K562 (cell line): ENCODE measurements around the gene URM1. TPM values are rescaled to one million over a fixed set of nuclear protein-coding genes. Genes with fewer than 3 reads are reported as not detected.

Experiments
- ATAC-seq: fragments of 200-7000 bp; cut with Tn5 transposase; 3 replicates; pipeline ENCODE4 v1.9.1; 2020; ENCODE audit warnings: moderate library complexity
- BruUV-seq: library from RNA; stranded (reverse); fragments of 400-500 nt; replicated peaks from 2 replicates; lab custom pipeline; 2021; lab: Mats Ljungman, UMichigan
- CTCF ChIA-PET: fragments of 300-600 bp; formaldehyde crosslinking; extraction: SDS; loops from one replicate; lab custom pipeline; 2021; ENCODE audit warnings: low intra/inter-chr PET ratio; lab: Yijun Ruan, JAX
- POLR2A ChIA-PET: fragments of 300-600, 350-650 bp; sonication (Branson Sonifier 250); formaldehyde crosslinking; extraction: SDS; loops from one replicate; lab custom pipeline; 2021; ENCODE audit warnings: antibody characterized with exemption, inconsistent platforms; lab: Yijun Ruan, JAX
- DNase-seq, 4 experiments: peaks; one replicate each; pipeline versions ENCODE4 v3.0.0 to v3.0.0-alpha.2; 2011 to 2018; ENCODE audit warnings: low spot score in 3 of 4, mixed read lengths in 3 of 4; ENCODE audit errors: extremely low read depth in 1 of 4
- FAIRE-seq: peaks from 2 replicates; lab custom pipeline; 2011; peaks lifted over from hg19 to GRCh38; lab: Jason Lieb, UNC
- H2AFZ ChIP-seq: 2 replicates; pipeline ENCODE4 v1.6.0; 2011; ENCODE audit warnings: low read depth, low read length, control low read depth, inconsistent platforms
- H3K27ac ChIP-seq: fragments of 200-600 bp; 3 replicates; pipeline ENCODE4 v1.8.0; 2011; ENCODE audit warnings: low read depth, mild to moderate bottlenecking, control low read depth, inconsistent platforms, low read length, moderate library complexity, mixed read lengths; ENCODE audit errors: extremely low read depth
- H3K27me3 ChIP-seq, 2 experiments: fragments of 300-600 bp in 1 of 2; 2 replicates in 1 of 2; 3 replicates in 1 of 2; pipeline versions ENCODE4 v1.6.0 to v1.8.0; 2011; ENCODE audit warnings: inconsistent platforms in 2 of 2, low read length in 2 of 2, mild to moderate bottlenecking in 1 of 2, mixed read lengths in 1 of 2, moderate library complexity in 1 of 2; ENCODE audit not compliant: control insufficient read depth in 2 of 2, insufficient read depth in 2 of 2
- H3K36me3 ChIP-seq: fragments of 300-600 bp; 3 replicates; pipeline ENCODE4 v1.8.0; 2011; ENCODE audit warnings: mild to moderate bottlenecking, low read length, inconsistent platforms; ENCODE audit not compliant: control insufficient read depth, insufficient read depth
- H3K4me1 ChIP-seq, 2 experiments: fragments of 200-600 bp in 1 of 2; replicated peaks in 1 of 2; 2 replicates in 1 of 2; 3 replicates in 1 of 2; pipeline versions ENCODE4 v1.5.1 to v1.8.0; 2011; ENCODE audit warnings: inconsistent platforms in 2 of 2, low read length in 2 of 2, mild to moderate bottlenecking in 1 of 2, mixed read lengths in 1 of 2, moderate library complexity in 1 of 2; ENCODE audit not compliant: control insufficient read depth in 2 of 2, insufficient read depth in 2 of 2
- H3K4me2 ChIP-seq: 2 replicates; pipeline ENCODE4 v1.6.1; 2011; ENCODE audit warnings: low read length, control low read depth, inconsistent platforms, mixed read lengths; ENCODE audit not compliant: insufficient read depth
- H3K4me3 ChIP-seq: fragments of 200-600 bp; sonication (generic), shearing (Covaris generic); 2 replicates; pipeline ENCODE4 v1.5.1; 2016; ENCODE audit warnings: control low read depth, inconsistent platforms
- H3K79me2 ChIP-seq: fragments of 200-600 bp; 3 replicates; pipeline ENCODE4 v1.8.0; 2011; ENCODE audit warnings: low read length, inconsistent platforms; ENCODE audit not compliant: control insufficient read depth, insufficient read depth
- H3K9ac ChIP-seq, 2 experiments: 2 replicates each; pipeline versions ENCODE4 v1.6.0 to v1.6.1; 2011; ENCODE audit warnings: low read depth in 2 of 2, low read length in 2 of 2, control low read depth in 1 of 2, inconsistent platforms in 1 of 2, mild to moderate bottlenecking in 1 of 2, mixed read lengths in 1 of 2; ENCODE audit not compliant: insufficient read depth in 1 of 2
- H3K9me1 ChIP-seq: one replicate; pipeline ENCODE4 v1.6.0; 2011; ENCODE audit warnings: inconsistent platforms, mild to moderate bottlenecking, low read length, moderate library complexity; ENCODE audit not compliant: control insufficient read depth, insufficient read depth
- H3K9me3 ChIP-seq: replicated peaks from 2 replicates; pipeline ENCODE4 v1.5.1; 2011; ENCODE audit warnings: low read depth, low read length, inconsistent platforms; ENCODE audit not compliant: control insufficient read depth, insufficient read depth
- H4K20me1 ChIP-seq: replicated peaks from 2 replicates; pipeline ENCODE4 v1.6.1; 2011; ENCODE audit warnings: low read length, inconsistent platforms, mixed read lengths; ENCODE audit not compliant: control insufficient read depth, insufficient read depth
- CEBPG ChIP-seq, 3 experiments: fragments of 200-800 bp in 1 of 3; sonication (Bioruptor generic) in 1 of 3; sonication (generic) in 1 of 3; formaldehyde crosslinking in 1 of 3; IDR thresholded peaks in 2 of 3; conservative IDR thresholded peaks in 1 of 3; 2 replicates each; pipeline versions ENCODE4 v1.6.1 to v1.8.0; 2016 to 2022; ENCODE audit warnings: missing compliant biosample characterization in 2 of 3, missing genetic modification characterization in 2 of 3, mild to moderate bottlenecking in 1 of 3, missing genetic modification reagents in 1 of 3
- CSDE1 ChIP-seq, 2 experiments: fragments of 450-650 bp; IDR thresholded peaks; 2 replicates each; pipeline ENCODE4 v1.6.1; 2016; ENCODE audit warnings: mild to moderate bottlenecking in 1 of 2
- CTCF ChIP-seq, 3 experiments: IDR thresholded peaks in 2 of 3; conservative IDR thresholded peaks in 1 of 3; 2 replicates each; pipeline ENCODE4 v1.5.1; 2011 to 2012; ENCODE audit warnings: low read length in 3 of 3, mild to moderate bottlenecking in 3 of 3, control low read depth in 2 of 3, improper control_type of control experiment in 1 of 3, inconsistent platforms in 1 of 3, low read depth in 1 of 3, mixed read lengths in 1 of 3, moderate library complexity in 1 of 3; ENCODE audit not compliant: insufficient read depth in 2 of 3
- NFE2 ChIP-seq: IDR thresholded peaks from 2 replicates; pipeline ENCODE4 v1.6.1; 2014; ENCODE audit warnings: antibody characterized with exemption, low read depth
- RNF2 ChIP-seq: sonication (generic); IDR thresholded peaks from 2 replicates; pipeline ENCODE4 v1.6.1; 2016
- ZNF436 ChIP-seq: fragments of 250-450, 450-650 bp; sonication (Bioruptor Pico); formaldehyde crosslinking; IDR thresholded peaks from 2 replicates; pipeline ENCODE4 v1.7.0; 2020; ENCODE audit warnings: mild to moderate bottlenecking
- WGBS: fragments of 100-300 bp; shearing (Covaris generic); methylation state at CpG from one replicate; pipeline ENCODE4 v1.1.6; 2016; ENCODE audit warnings: low coverage, mixed read lengths; ENCODE audit not compliant: insufficient coverage; ENCODE audit errors: missing lambda C conversion rate; 5-methylcytosine and 5-hydroxymethylcytosine counted together
- in situ Hi-C: fragments of 300-500 bp; cut with MboI; formaldehyde crosslinking; loops from 4 replicates; pipeline ENCODE4 v1.15.0; 2018; ENCODE audit warnings: inconsistent platforms, mixed read lengths
- intact Hi-C: fragments of 100-400 bp; cut with micrococcal nuclease; formaldehyde crosslinking; loops from 2 replicates; pipeline ENCODE4 v1.14.2; 2022
- polyA plus RNA-seq, 8 experiments: library from polyadenylated mRNA; depleted of rRNA in 4 of 8; stranded (reverse) in 5 of 8; unstranded in 3 of 8; fragments of >200 nt; fragmentation: Nextera tagmentation in 2 of 8; fragmentation: Illumina TruSeq in 1 of 8; extraction: Ambion mirVana in 2 of 8; extraction: Trizol in 1 of 8; gene quantifications; 2 replicates each; pipeline versions ENCODE4 v1.2.1 to v1.2.3, GENCODE V29; 2011 to 2014; ENCODE audit warnings: inconsistent platforms in 1 of 8, missing spikeins in 1 of 8
- total RNA-seq, 7 experiments: library from RNA; depleted of rRNA in 6 of 7; stranded (reverse); fragments of >200 nt in 6 of 7; fragmentation: Illumina TruSeq in 2 of 7; extraction: Trizol in 2 of 7; gene quantifications; 2 replicates each; pipeline versions ENCODE4 v1.2.1 to v1.2.3, GENCODE V29; 2011 to 2021; ENCODE audit warnings: low replicate concordance in 1 of 7

The URM1 gene
- total and polyA plus RNA-seq, 9 of the 15 experiments (the other 6 are each of a cell fraction or from before 2014, with no cell fraction given) = 10.1 to 88.9 (median 53.3) TPM

DNA sequence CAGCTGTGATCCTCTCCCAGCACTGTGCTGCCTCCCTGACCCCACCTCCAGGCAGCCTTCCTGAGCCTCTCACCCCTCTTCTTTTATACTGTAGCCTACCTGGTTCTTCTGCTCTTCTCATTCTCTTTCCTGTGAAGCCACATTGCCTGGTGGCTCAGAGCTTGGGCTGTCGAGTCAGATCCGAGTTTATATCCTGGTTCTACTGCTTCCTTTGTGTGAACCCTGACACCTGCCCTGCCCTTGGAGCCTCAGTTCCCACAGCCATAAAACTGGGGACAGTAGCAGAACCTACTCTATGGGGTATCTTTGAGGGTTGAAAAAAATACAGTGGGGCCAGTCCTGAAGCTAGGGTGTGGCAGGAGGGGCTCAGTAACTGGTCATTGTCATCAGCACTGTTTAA lies 22.0 kb upstream of the URM1 start:
- Histone ChIP-seq H3K4me3 (no peak overlapping the region), H2AFZ (no peak overlapping the region), H3K36me3 (peaks cover 66% of the 10 kb centered on the region; the same call in 2 of the 3 replicates), H3K79me2 (no peaks in the 10 kb centered on the region), H3K9me3 (no peaks in the 10 kb centered on the region), H3K4me1 (peaks cover 0 to 2% of the 10 kb centered on the region in 2 experiments; a peak in 1 of 5 replicates), H3K27ac (no peak overlapping the region), H3K9me1 (peaks cover 3% of the 10 kb centered on the region), H4K20me1 (no peaks in the 10 kb centered on the region), H3K9ac (no peak overlapping the region), H3K4me2 (no peak overlapping the region), H3K27me3 (no peaks in the 10 kb centered on the region)
- CTCF ChIA-PET = no interaction called here
- WGBS = 72% methylated on average over 2 of the region's 2 CpGs
- no TSS peak for BruUV-seq
- in situ Hi-C loops = no loop called here
- POLR2A ChIA-PET = interaction anchor here (0.9 kb wide), 1 partner anchor 25 kb away, joined by 3 read pairs; no protein-coding TSS in a partner anchor
- TF ChIP-seq ZNF436 (CRISPR knock-in tag) (no peak), NFE2 (no peak), CSDE1 (IDR thresholded peaks at IDR 0.05) (no peak)
- DNase-seq (no peak), FAIRE-seq (no peak), ATAC-seq (no peak)
- intact Hi-C loops = loop anchor here (10.0 kb wide), 1 partner anchor 134 kb away; no protein-coding TSS in a partner anchor

GRCh38 chr9:128349772-128350171 lies 21.4 kb upstream of the URM1 start:
- in situ Hi-C loops = loop anchor here (25.0 kb wide), 1 partner anchor 587 kb away; no protein-coding TSS in a partner anchor
- Histone ChIP-seq H4K20me1 (no peaks in the 10 kb centered on the region), H3K27ac (no peak overlapping the region), H3K9me1 (peaks cover 3% of the 10 kb centered on the region), H3K9ac (no peak overlapping the region), H2AFZ (no peak overlapping the region), H3K9me3 (no peaks in the 10 kb centered on the region), H3K27me3 (no peaks in the 10 kb centered on the region), H3K36me3 (peaks cover 60% of the 10 kb centered on the region; the same call in 2 of the 3 replicates), H3K79me2 (no peaks in the 10 kb centered on the region), H3K4me3 (no peak overlapping the region), H3K4me2 (no peak overlapping the region), H3K4me1 (peaks cover 0 to 2% of the 10 kb centered on the region in 2 experiments; a peak in 1 of 5 replicates)
- BruUV-seq = no TSS peak
- ATAC-seq (no peak), FAIRE-seq (no peak), DNase-seq (no peak)
- intact Hi-C loops = loop anchor here (10.0 kb wide), 1 partner anchor 135 kb away; no protein-coding TSS in a partner anchor
- POLR2A ChIA-PET = interaction anchor here (0.7 to 0.9 kb wide), 2 partner anchors 8 to 26 kb away, joined by 3 to 4 read pairs; no protein-coding TSS in a partner anchor
- 93% methylated on average over 6 of the region's 6 CpGs for WGBS
- CTCF ChIA-PET = no interaction called here
- TF ChIP-seq CEBPG (CRISPR knock-in tag; IDR thresholded peaks at IDR 0.05) = no peak
- TF ChIP-seq CEBPG (tag; conservative IDR thresholded peaks at IDR 0.05 in 1 of 2, IDR thresholded peaks at IDR 0.05 in 1 of 2) = no peak
- no peak for TF ChIP-seq CTCF (IDR thresholded peaks at IDR 0.05 in 2 of 3, conservative IDR thresholded peaks at IDR 0.05 in 1 of 3; ENCODE audit: insufficient read depth in 2 of 3, low read depth in 1 of 3, low read length in 3 of 3)
- TF ChIP-seq RNF2 = no peak
